Endometrium (tissue), 2 donors: ENCODE data around the gene WHRN.

Experiments
- FAIRE-seq: peaks from 2 replicates; lab custom pipeline; 2012; peaks lifted over from hg19 to GRCh38; lab: Jason Lieb, UNC
- donor health status: control.
- donor health status: control.

WHRN gene

DNA sequence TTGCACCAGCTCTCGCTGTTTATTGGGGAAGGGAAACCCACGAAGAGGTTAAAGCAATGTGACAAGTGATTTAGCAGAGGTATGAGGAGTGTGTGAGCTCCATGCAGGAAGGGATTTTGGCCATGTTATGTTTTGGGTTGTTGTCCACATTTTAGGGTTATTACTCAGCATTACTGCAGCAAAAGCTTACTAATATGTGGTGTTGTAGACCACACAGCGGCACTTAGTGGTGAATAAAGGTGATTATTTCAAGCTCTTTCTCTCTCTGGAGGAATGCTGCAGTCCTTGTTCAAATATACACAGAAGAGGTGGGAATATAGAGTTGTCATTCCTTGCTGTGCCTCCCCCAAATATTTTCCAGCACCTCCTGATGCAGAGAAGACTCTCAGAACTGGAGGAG, 87.8 kb downstream of the WHRN start:
- no peak for FAIRE-seq

- no peak for FAIRE-seq
Observed at GRCh38 chr9:114416906-114417305, 88.4 kb downstream of the WHRN start.

GRCh38 chr9:114416290-114416689, 89.0 kb downstream of the WHRN start:
- no peak for FAIRE-seq

GRCh38 chr9:114414346-114414745, 90.9 kb downstream of the WHRN start:
- FAIRE-seq: no peak

DNA sequence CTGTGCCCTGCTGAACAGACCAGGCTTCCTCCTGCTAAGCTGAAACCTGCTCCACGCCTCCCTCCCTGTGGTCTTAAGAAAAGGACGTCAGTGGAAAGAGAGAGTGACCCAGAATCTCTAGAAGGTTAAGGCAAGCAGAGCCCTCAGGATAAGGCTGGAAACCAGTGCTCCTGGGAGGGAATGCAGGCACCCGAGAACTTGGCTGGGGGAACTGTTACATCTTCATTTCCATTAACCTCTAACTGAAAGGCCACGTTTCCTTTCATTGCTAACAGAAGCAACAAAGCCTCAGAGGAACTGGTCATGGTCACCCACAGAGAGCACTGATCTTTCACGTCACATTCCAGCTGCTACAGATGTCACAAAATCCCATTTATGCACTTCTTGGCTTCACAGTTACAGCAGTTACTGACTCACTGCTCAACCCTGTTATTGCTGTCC, 91.4 kb downstream of the WHRN start:
- no peak for FAIRE-seq

DNA sequence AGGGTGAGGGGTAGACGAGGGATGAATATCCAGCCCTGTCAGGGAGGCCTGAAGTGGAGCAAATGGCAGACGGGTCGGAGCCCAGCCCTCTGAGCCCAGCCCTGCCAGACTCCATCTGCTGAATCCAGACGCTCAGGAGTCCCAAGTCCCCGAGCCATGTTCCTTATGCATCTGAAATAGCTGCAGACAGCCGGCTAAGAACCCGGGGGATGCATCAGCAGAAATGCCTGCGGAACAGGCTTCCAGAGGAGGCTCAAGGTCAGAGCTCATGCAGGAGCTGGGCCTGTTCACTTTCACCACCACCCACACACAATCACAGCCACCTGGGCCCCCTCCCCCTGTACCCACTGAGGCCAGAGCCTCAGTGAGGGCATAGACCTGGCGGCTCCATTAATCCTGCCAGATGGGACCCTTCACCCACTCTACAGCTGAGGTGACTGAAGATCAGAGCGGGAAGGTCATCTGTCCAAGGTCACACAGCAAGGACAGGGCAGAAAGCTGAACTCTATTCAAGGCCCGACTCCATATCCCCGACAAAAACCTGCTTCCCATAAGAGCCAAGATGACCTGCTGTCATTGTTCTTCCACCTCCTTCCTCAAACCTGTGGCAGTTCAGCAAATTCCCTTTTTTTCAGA, 93.1 kb downstream of the WHRN start:
- no peak for FAIRE-seq

- no peak for FAIRE-seq
Observed at GRCh38 chr9:114411452-114411851, 93.8 kb downstream of the WHRN start.

GRCh38 chr9:114410910-114411309, 94.4 kb downstream of the WHRN start:
- no peak for FAIRE-seq

DNA sequence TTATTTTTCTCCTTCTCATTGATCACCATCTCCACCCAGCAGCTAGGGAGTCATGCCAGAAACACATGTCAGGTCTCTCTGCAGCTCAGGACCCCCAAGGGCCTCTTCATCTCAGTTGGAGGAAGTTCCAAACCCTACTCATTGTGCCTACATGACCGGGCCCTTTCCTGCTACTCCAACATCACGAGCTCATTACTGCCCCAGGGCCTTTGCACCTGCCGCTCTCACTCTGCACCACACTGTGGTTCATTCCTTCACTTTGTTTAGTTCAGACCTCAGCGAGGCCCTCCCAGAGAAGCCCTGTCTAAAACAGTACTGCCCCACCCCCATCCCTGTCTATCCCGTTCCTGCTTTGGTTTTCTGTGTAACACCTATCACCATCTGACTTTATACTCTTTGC, 95.4 kb downstream of the WHRN start:
- no peak for FAIRE-seq

GRCh38 chr9:114409103-114409780, 96.0 kb downstream of the WHRN start:
- FAIRE-seq: no peak

GRCh38 chr9:114408645-114409044, 96.6 kb downstream of the WHRN start:
- no peak for FAIRE-seq

- no peak for FAIRE-seq
Observed at GRCh38 chr9:114407889-114408288, 97.4 kb downstream of the WHRN start.

GRCh38 chr9:114406441-114406840, 98.8 kb downstream of the WHRN start:
- FAIRE-seq: no peak

GRCh38 chr9:114405294-114406034, 99.8 kb downstream of the WHRN start:
- FAIRE-seq: no peak

GRCh38 chr9:114404531-114404930, 100.7 kb downstream of the WHRN start:
- FAIRE-seq: no peak

- FAIRE-seq: no peak
Observed at GRCh38 chr9:114403153-114403756, 102.0 kb downstream of the WHRN start.

DNA sequence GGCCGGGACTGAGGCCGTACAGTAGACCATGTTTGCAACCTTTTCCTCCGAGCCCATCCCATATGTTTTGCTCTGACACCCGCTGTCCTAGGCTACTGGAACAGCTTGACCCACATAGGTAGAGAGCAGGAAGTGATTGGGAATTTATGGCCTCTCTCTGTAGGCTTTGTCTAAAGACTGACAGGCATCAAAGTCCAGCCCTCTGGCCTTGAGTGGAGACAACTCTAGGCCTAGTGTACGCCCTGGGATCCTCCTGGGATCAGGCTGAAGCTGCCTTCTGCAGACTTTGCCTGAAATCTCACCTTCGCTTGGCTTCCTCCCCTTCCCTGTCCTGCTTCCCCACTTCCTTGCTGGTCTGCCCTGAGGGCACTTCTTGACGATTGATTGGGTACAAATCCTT, 103.9 kb downstream of the WHRN start:
- no peak for FAIRE-seq

DNA sequence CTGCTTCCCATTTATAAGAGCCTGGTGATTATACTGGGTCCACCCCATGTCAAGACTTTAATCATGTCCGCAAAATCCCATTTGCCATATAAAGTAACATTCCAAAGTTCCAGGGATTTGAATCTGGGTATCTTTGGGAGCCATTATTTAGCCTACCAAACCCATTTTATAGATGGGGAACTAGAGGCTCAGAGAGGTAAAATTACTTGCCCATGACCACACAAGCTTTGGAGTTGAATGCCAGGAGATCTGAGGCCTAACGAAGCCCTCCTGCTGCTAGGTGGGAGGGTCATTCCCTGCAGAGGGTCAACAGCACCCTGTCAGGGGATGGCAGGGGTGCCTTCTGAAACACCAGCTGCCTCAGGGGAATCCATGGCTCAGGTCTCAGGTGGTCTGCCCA, 104.5 kb downstream of the WHRN start:
- FAIRE-seq: no peak

DNA sequence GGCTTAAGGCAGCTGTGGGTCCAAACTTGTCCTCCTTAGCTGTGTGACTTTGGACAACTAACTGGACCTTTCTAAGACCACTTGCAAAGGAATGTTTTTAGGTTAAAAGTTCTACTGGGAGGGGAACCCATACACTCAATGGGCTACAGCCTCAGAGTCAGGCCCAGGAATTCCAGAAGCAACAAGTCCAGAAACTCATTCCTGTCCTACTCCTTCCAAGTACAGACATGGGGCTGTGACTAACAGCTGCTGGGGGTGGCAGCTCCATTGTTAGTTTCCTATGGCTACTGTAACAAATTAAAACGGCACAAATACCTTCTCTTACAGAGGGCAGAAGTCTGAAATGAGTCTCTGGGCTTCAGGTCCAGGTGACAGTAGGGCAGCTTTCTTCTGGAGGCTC, 105.1 kb downstream of the WHRN start:
- FAIRE-seq: no peak

DNA sequence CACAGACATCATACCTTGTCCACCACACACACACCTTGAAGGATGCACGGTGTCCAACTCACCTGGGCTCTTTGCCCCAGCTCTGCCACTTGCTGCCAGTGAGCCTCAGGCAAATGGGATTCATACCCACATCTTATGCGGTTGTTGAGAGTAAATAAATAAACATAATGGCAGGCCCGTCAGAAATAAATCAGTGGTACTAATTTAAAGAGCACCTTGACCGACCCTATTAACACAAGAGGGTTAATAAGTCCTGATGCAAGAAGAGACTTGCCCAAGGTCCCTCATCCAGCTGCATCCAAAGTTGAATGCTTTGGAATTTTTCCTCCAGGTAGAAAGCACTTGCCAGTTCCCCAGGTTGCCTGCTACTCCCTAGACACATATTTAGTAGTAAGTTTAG, 105.9 kb downstream of the WHRN start:
- FAIRE-seq: no peak

GRCh38 chr9:114397848-114398605, 107.2 kb downstream of the WHRN start:
- no peak for FAIRE-seq

DNA sequence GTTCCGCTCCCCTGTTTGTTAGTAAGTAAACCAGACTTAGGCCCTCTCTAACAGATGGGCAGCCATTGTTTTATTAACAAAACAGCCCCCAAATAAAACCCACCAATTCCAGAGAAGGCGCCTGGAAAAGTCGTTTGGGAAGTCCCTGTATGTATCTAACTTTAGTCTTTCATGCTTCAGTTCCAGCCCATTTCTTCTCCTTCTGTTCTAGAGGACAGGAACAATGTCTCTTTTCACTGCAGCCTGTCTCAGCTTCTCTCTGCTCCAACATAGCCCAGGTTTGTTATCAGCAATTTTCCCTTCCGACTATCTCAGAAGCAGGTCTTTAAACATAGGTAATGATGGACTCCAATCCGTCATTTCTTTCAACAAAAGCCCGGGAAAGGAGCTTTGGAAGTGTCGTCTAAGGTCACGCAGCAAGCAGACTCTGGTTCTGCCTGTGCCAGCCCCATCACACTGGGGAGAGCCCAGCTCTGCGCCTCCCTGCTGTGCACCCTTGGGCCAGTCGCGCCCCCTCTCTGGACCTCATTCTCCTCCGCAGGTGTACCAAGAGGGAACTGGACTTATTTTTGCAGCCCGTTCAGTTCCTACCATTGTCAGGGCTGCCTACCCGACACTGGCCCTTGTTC, 107.9 kb downstream of the WHRN start:
- FAIRE-seq: no peak
